Neural cell (in vitro differentiated cells): ENCODE measurements around the gene PTPN20. TPM values are rescaled to one million over a fixed set of nuclear protein-coding genes. Genes with fewer than 3 reads are reported as not detected.
"Not testable (repeated sequence)": the region's sequence is repeated elsewhere in the genome, so short reads cannot be mapped to it uniquely, and the experiment has no call there.

Source experiments
- H2AFZ ChIP-seq: fragments of 200-600, 300-800 bp; sonication (generic), shearing (Covaris generic); 2 replicates; pipeline ENCODE4 v1.6.0; 2014; ENCODE audit warnings: low read depth, mild to moderate bottlenecking, antibody characterized with exemption, low read length, moderate library complexity
- H3F3A ChIP-seq: fragments of 200-600 bp; shearing (Covaris generic); 2 replicates; pipeline ENCODE4 v1.6.1; 2016; ENCODE audit warnings: mild to moderate bottlenecking, moderate library complexity, mixed read lengths, antibody characterized with exemption, low read length; ENCODE audit not compliant: insufficient read depth, poor library complexity, severe bottlenecking
- H3K27ac ChIP-seq: fragments of 200-600, 300-800 bp; sonication (generic), shearing (Covaris generic); 2 replicates; pipeline ENCODE4 v1.5.1; 2014; ENCODE audit warnings: mild to moderate bottlenecking, low read length, moderate library complexity
- H3K27me3 ChIP-seq: fragments of 300-800, 200-600 bp; sonication (generic), shearing (Covaris generic); 2 replicates; pipeline ENCODE4 v1.6.0; 2014; ENCODE audit warnings: mild to moderate bottlenecking, low read depth, low read length, moderate library complexity; ENCODE audit not compliant: insufficient read depth
- H3K36me3 ChIP-seq: fragments of 300-800, 200-600 bp; sonication (generic), shearing (Covaris generic); 2 replicates; pipeline ENCODE4 v1.5.1; 2014; ENCODE audit warnings: mild to moderate bottlenecking, antibody characterized with exemption, low read length, moderate library complexity; ENCODE audit not compliant: insufficient read depth
- H3K4me2 ChIP-seq: fragments of 300-800, 200-600 bp; sonication (generic), shearing (Covaris generic); 2 replicates; pipeline ENCODE4 v1.6.0; 2014; ENCODE audit warnings: mild to moderate bottlenecking, low read length
- H3K4me3 ChIP-seq: fragments of 300-800, 200-600 bp; sonication (generic), shearing (Covaris generic); 2 replicates; pipeline ENCODE4 v1.5.1; 2014; ENCODE audit warnings: mild to moderate bottlenecking, low read length, moderate library complexity
- H3K79me2 ChIP-seq: fragments of 200-600 bp; shearing (Covaris generic); replicated peaks from 2 replicates; pipeline ENCODE4 v1.6.0; 2014; ENCODE audit warnings: mild to moderate bottlenecking, low read length, moderate library complexity; ENCODE audit not compliant: insufficient read depth
- H3K9ac ChIP-seq: fragments of 300-800, 200-600 bp; sonication (generic), shearing (Covaris generic); 2 replicates; pipeline ENCODE4 v1.6.1; 2016; ENCODE audit warnings: mild to moderate bottlenecking, low read length, mixed read lengths
- H3K9me2 ChIP-seq: fragments of 200-600 bp; shearing (Covaris generic); 2 replicates; pipeline ENCODE4 v1.6.1; 2016; ENCODE audit warnings: mild to moderate bottlenecking, low read length, mixed read lengths; ENCODE audit not compliant: insufficient read depth
- H3K9me3 ChIP-seq: fragments of 200-600, 300-800 bp; sonication (generic), shearing (Covaris generic); 2 replicates; pipeline ENCODE4 v1.6.1; 2016; ENCODE audit warnings: mild to moderate bottlenecking, mixed run types, low read length, moderate library complexity, mixed read lengths
- H4K20me1 ChIP-seq: fragments of 200-600 bp; shearing (Covaris generic); 2 replicates; pipeline ENCODE4 v1.6.1; 2016; ENCODE audit warnings: mild to moderate bottlenecking, mixed run types; ENCODE audit not compliant: insufficient read depth
- EP300 ChIP-seq: fragments of 450-650 bp; conservative IDR thresholded peaks from 2 replicates; pipeline ENCODE4 v1.6.1; 2014; ENCODE audit warnings: antibody characterized with exemption, mild to moderate bottlenecking, moderate library complexity; ENCODE audit not compliant: poor library complexity, severe bottlenecking
- EZH2 ChIP-seq: fragments of 200-600, 300-800 bp; shearing (Covaris generic), sonication (generic); IDR thresholded peaks from 2 replicates; pipeline ENCODE4 v1.6.1; 2014; ENCODE audit warnings: antibody characterized with exemption, low read length, borderline replicate concordance, mild to moderate bottlenecking; ENCODE audit not compliant: insufficient read depth, poor library complexity, severe bottlenecking
- MXI1 ChIP-seq: fragments of 450-650 bp; conservative IDR thresholded peaks from 2 replicates; pipeline ENCODE4 v1.6.1; 2014; ENCODE audit warnings: antibody characterized with exemption, mild to moderate bottlenecking; ENCODE audit not compliant: poor library complexity, severe bottlenecking
- POLR2AphosphoS5 ChIP-seq: IDR thresholded peaks from 2 replicates; pipeline ENCODE4 v1.6.1; 2012
- RAD21 ChIP-seq: fragments of 450-650 bp; conservative IDR thresholded peaks from 2 replicates; pipeline ENCODE4 v1.6.1; 2014; ENCODE audit warnings: antibody characterized with exemption, mild to moderate bottlenecking, moderate library complexity
- SMC3 ChIP-seq: fragments of 450-650 bp; conservative IDR thresholded peaks from 2 replicates; pipeline ENCODE4 v1.6.1; 2014; ENCODE audit warnings: antibody characterized with exemption, mild to moderate bottlenecking, moderate library complexity; ENCODE audit not compliant: poor library complexity
- TAF1 ChIP-seq: IDR thresholded peaks from 2 replicates; pipeline ENCODE4 v1.6.1; 2012; ENCODE audit warnings: low read depth
- polyA plus RNA-seq: library from polyadenylated mRNA; depleted of rRNA; stranded (reverse); fragments of >200 nt; gene quantifications from 2 replicates; pipeline ENCODE4 v1.2.3, GENCODE V29; 2014
- TF ChIP-seq, protein P1 (sequence below): fragments of 450-650 bp; IDR thresholded peaks from 2 replicates; pipeline ENCODE4 v1.5.1; 2014; ENCODE audit warnings: antibody characterized with exemption, mild to moderate bottlenecking, moderate library complexity; ENCODE audit not compliant: poor library complexity, severe bottlenecking
- TF ChIP-seq, protein P2 (sequence below): IDR thresholded peaks from 2 replicates; pipeline ENCODE4 v1.6.1; 2012; ENCODE audit warnings: borderline replicate concordance

Gene PTPN20
- polyA plus RNA-seq, 1 donor from 2014 or later = not detected

DNA sequence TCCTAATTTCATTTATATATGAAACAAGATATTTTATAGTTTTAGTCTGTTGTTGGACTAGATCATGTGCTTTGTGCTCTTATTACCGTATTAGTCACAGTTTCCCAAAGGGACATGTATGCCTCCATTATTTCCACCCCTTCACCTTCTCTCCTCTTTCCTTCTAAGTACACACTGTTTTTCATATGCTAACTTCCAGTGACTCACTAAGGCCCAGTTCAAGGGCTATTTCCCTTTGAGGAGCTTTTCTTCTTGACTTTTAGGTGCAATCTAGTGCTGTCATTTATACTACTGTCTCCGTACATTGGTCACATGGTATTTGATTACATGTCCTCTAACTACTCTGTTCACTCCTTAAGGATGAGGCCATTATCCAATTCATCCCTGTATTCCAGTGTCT is 55.8 kb downstream of the PTPN20 start:
- H2AFZ ChIP-seq, H4K20me1 ChIP-seq, H3K27me3 ChIP-seq, H3K79me2 ChIP-seq, H3K27ac ChIP-seq, H3K9ac ChIP-seq, H3K9me3 ChIP-seq, H3K4me2 ChIP-seq, H3K36me3 ChIP-seq, H3K4me3 ChIP-seq, H3F3A ChIP-seq, H3K9me2 ChIP-seq: not testable (repeated sequence)

DNA sequence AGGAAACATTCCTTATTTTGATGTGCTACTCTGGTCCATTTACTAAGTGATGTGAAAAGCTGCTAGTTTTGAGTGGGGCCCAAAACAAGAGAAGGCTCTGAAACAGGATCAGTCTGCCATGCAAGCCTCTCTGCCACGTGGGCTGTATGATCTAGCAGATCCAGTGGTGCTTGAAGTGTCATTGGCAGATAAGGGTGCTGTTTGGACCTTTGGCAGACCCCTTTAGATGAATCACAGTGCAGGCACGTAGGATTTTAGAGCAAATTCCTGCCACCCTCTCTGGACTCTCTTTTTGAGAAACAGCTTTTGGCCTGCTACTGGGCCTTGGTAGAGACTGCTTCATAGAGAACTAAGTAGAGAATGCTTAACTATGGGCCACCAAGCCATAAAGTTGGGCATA is 69.0 kb downstream of the PTPN20 start:
- H3K79me2 ChIP-seq, H2AFZ ChIP-seq: not testable (repeated sequence)

DNA sequence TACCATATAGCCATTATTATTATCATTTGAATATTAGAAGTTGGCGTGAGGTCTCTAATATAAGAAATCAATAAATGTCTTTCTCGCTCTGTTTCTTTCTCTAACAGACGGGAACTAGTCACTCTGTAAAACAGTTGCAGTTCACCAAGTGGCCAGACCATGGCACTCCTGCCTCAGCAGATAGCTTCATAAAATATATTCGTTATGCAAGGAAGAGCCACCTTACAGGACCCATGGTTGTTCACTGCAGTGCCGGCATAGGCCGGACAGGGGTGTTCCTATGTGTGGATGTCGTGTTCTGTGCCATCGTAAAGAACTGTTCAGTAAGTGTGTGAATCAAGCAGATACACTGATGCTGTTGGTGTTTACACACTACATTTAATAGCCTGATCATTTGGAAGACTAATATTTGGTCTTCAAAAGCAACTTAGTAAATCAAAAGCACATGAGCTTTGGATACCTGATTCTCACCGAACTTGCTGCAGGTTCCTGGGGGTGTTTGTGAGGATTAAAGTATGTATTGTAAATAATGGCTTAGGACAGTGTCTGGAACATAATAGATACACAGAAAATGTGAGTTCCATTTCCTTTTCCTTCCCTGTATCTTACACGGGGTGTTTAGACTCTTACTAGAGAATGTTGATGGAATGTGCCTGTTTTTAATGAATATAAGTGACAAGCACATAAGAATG is 76.2 kb downstream of the PTPN20 start:
- not testable (repeated sequence) for H3K79me2 ChIP-seq, H4K20me1 ChIP-seq, H3K9me3 ChIP-seq, H3K27me3 ChIP-seq, H3K4me2 ChIP-seq, H3F3A ChIP-seq, H3K9me2 ChIP-seq, H3K9ac ChIP-seq, H3K4me3 ChIP-seq, H2AFZ ChIP-seq, H3K27ac ChIP-seq, H3K36me3 ChIP-seq

More for the DNA sequence above, 69.0 kb downstream of the PTPN20 start:
- H4K20me1 ChIP-seq, H3K4me3 ChIP-seq, H3K9me3 ChIP-seq, H3K9me2 ChIP-seq, H3K27ac ChIP-seq, H3K36me3 ChIP-seq, H3F3A ChIP-seq, H3K4me2 ChIP-seq, H3K27me3 ChIP-seq, H3K9ac ChIP-seq: not testable (repeated sequence)

DNA sequence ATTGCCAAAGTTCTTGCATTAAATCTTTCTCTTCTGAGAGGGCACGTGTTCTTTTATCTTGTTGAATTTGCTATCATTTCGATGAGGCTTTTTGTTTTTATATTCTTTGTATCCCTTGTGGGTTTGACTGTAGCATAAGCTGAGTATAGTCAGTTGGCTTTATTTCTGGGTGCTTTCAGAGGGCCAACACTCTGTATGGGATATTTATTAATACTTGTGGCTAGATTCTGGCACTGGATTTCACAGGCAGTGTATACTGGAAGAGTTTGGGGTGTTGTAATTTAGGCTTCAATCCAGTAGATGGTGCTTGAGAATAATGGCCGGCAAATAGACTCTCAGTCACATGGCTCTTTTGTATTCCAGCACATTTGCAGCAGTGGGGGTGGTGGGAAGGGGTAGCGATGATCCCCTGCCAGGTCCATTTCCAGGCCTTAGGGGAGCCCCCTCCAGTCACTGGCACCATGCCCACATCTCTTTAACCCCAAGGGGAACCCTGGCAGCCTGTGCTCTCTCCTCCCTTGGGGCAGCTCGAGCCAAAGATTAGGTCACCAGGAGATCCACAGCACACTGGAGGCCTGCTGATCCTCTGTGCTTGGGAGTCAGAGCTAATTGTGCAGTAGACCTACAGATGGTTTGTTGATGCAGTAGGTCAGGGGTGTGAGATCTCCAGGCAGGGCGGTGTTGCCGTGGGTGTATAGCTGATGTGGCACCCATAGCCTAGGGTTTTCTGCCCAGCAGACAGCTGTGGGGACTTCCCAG is 81.8 kb downstream of the PTPN20 start:
- Histone ChIP-seq H3K36me3 (no peaks in the 10 kb centered on the region), H2AFZ (no peak overlapping the region), H3K79me2 (no peaks in the 10 kb centered on the region), H3K27ac (no peak overlapping the region), H3F3A (no peaks in the 10 kb centered on the region), H4K20me1 (no peaks in the 10 kb centered on the region), H3K4me3 (no peak overlapping the region), H3K4me2 (no peak overlapping the region), H3K9me3 (no peaks in the 10 kb centered on the region), H3K9ac (no peak overlapping the region), H3K9me2 (no peaks in the 10 kb centered on the region), H3K27me3 (no peaks in the 10 kb centered on the region)
- no peak for TF ChIP-seq TAF1
- peak; percentile 61 for TF ChIP-seq SMC3
- TF ChIP-seq POLR2AphosphoS5 = no peak
- TF ChIP-seq MXI1 = no peak
- peak; percentile 60 for TF ChIP-seq RAD21
- no peak for TF ChIP-seq EP300
- TF ChIP-seq, protein P1, sequence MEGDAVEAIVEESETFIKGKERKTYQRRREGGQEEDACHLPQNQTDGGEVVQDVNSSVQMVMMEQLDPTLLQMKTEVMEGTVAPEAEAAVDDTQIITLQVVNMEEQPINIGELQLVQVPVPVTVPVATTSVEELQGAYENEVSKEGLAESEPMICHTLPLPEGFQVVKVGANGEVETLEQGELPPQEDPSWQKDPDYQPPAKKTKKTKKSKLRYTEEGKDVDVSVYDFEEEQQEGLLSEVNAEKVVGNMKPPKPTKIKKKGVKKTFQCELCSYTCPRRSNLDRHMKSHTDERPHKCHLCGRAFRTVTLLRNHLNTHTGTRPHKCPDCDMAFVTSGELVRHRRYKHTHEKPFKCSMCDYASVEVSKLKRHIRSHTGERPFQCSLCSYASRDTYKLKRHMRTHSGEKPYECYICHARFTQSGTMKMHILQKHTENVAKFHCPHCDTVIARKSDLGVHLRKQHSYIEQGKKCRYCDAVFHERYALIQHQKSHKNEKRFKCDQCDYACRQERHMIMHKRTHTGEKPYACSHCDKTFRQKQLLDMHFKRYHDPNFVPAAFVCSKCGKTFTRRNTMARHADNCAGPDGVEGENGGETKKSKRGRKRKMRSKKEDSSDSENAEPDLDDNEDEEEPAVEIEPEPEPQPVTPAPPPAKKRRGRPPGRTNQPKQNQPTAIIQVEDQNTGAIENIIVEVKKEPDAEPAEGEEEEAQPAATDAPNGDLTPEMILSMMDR = peak; percentile 60
- no peak for TF ChIP-seq EZH2
- TF ChIP-seq, protein P2, sequence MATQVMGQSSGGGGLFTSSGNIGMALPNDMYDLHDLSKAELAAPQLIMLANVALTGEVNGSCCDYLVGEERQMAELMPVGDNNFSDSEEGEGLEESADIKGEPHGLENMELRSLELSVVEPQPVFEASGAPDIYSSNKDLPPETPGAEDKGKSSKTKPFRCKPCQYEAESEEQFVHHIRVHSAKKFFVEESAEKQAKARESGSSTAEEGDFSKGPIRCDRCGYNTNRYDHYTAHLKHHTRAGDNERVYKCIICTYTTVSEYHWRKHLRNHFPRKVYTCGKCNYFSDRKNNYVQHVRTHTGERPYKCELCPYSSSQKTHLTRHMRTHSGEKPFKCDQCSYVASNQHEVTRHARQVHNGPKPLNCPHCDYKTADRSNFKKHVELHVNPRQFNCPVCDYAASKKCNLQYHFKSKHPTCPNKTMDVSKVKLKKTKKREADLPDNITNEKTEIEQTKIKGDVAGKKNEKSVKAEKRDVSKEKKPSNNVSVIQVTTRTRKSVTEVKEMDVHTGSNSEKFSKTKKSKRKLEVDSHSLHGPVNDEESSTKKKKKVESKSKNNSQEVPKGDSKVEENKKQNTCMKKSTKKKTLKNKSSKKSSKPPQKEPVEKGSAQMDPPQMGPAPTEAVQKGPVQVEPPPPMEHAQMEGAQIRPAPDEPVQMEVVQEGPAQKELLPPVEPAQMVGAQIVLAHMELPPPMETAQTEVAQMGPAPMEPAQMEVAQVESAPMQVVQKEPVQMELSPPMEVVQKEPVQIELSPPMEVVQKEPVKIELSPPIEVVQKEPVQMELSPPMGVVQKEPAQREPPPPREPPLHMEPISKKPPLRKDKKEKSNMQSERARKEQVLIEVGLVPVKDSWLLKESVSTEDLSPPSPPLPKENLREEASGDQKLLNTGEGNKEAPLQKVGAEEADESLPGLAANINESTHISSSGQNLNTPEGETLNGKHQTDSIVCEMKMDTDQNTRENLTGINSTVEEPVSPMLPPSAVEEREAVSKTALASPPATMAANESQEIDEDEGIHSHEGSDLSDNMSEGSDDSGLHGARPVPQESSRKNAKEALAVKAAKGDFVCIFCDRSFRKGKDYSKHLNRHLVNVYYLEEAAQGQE = no peak
